WERI-Rb-1 (cell line): ENCODE measurements around the gene COQ8B.

Experiments used
- DNase-seq: peaks from one replicate; pipeline ENCODE4 v3.0.0-alpha.2; 2020
- H3K27ac ChIP-seq: fragments of 250-450 bp; sonication (Bioruptor Pico); 2 replicates; pipeline ENCODE4 v1.5.1; 2020; ENCODE audit warnings: mild to moderate bottlenecking, moderate library complexity
- H3K27me3 ChIP-seq: fragments of 250-450 bp; sonication (Bioruptor Pico); 2 replicates; pipeline ENCODE4 v1.5.1; 2021; ENCODE audit warnings: mild to moderate bottlenecking, low read depth, moderate library complexity; ENCODE audit not compliant: insufficient read depth, severe bottlenecking
- H3K36me3 ChIP-seq: fragments of 250-450 bp; sonication (Bioruptor Pico); 2 replicates; pipeline ENCODE4 v1.5.1; 2020; ENCODE audit warnings: mild to moderate bottlenecking, moderate library complexity
- H3K4me3 ChIP-seq: 2 replicates; pipeline ENCODE4 v1.5.1; 2011; ENCODE audit warnings: low read depth, mild to moderate bottlenecking, control low read depth, low read length
- H3K9me3 ChIP-seq: fragments of 250-450 bp; sonication (Bioruptor Pico); 2 replicates; pipeline ENCODE4 v1.5.1; 2021; ENCODE audit warnings: mild to moderate bottlenecking, moderate library complexity; ENCODE audit not compliant: severe bottlenecking
- TF ChIP-seq, protein P1 (sequence below): IDR thresholded peaks from 2 replicates; pipeline ENCODE4 v1.5.1; 2011; ENCODE audit warnings: low read depth, mild to moderate bottlenecking, control low read depth, inconsistent platforms, low read length

Gene COQ8B

DNA sequence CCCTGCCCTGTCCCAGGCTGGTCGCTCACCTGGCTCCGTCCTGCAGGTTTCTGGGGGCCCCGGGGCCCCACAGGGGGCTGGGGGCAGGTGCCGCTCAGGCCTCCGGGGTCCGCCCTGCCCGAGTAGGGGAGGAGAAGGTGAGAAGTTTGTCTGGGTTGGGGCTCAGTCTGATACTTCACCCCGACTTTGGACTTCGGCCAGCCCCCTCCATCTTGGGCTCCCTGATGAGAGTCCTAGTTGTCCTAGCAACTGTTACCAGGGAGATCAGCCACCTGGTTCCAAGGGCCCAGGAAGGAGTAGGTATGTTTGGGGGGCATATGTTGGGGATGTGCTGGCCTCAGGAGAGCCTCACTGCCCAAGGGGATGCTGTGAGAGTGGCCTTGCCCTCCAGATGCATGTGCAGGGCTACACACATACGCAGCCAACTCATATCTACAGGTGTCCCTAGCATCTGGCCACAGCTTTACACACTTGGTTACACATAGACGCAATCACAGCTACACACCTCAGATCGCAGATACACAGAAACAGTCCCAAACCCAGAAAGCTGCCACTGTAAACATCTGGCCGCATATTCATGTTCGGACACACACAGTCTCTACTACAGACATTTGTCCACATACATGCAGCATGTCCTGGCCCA, 29.7 kb downstream of the COQ8B start:
- no peak overlapping the region for H3K27ac ChIP-seq
- no peak overlapping the region for H3K4me3 ChIP-seq
- H3K9me3 ChIP-seq, result no peaks in the 10 kb centered on the region
- no peak for DNase-seq
- no peaks in the 10 kb centered on the region for H3K27me3 ChIP-seq
- TF ChIP-seq, protein P1, sequence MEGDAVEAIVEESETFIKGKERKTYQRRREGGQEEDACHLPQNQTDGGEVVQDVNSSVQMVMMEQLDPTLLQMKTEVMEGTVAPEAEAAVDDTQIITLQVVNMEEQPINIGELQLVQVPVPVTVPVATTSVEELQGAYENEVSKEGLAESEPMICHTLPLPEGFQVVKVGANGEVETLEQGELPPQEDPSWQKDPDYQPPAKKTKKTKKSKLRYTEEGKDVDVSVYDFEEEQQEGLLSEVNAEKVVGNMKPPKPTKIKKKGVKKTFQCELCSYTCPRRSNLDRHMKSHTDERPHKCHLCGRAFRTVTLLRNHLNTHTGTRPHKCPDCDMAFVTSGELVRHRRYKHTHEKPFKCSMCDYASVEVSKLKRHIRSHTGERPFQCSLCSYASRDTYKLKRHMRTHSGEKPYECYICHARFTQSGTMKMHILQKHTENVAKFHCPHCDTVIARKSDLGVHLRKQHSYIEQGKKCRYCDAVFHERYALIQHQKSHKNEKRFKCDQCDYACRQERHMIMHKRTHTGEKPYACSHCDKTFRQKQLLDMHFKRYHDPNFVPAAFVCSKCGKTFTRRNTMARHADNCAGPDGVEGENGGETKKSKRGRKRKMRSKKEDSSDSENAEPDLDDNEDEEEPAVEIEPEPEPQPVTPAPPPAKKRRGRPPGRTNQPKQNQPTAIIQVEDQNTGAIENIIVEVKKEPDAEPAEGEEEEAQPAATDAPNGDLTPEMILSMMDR, result no peak
- H3K36me3 ChIP-seq, result peaks cover 34% of the 10 kb centered on the region

DNA sequence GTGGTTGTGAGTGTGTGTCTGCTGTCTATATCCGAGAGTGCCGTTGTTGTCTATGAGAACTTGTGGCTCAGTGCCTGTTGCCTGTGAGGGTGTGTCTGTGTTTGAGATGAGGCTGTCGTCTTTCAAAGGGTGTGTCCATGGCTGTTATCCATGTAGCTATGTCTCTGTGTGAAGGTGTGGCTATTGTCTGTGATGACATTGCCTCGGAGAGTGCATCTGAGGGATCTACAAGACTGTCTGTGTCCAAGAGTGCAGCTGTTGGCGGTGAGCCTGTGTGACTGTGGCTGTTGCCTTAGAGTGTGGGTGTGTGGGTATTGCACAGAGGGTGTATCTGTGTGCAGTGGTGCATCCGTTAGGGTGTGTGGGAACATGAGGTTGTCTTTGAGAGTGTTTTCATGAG, 31.1 kb downstream of the COQ8B start:
- no peaks in the 10 kb centered on the region for H3K9me3 ChIP-seq
- H3K4me3 ChIP-seq, result no peak overlapping the region
- H3K27me3 ChIP-seq, result no peaks in the 10 kb centered on the region
- H3K36me3 ChIP-seq, result peaks cover 44% of the 10 kb centered on the region
- TF ChIP-seq, protein P1, result no peak
- DNase-seq, result no peak
- no peak overlapping the region for H3K27ac ChIP-seq

DNA sequence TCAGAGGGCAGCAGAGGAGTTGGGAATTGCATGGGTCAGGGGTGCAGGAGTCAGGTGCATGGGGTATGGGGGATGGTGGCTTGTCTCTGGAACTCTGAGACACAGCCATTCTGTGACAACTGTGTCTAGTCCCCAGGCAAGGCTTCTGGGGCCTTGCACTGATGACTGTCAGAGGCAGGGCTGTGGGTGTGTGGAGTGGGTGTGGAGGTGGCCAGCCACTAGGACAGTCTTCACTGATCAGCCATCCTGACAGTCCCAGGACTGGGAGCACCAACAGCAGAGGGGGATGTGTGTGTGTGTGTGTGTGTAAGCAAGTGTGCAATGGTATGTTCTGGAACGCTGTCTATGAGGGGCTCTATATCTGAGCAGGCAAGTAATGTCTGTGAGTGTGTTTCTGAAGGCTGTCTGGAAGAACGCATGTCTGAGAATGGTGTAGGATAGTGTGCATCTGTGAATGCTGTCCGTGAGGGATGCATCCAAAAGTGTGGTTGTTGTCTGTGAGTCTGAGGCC, 31.6 kb downstream of the COQ8B start:
- Histone ChIP-seq H3K4me3 (no peak overlapping the region), H3K27ac (no peak overlapping the region), H3K9me3 (no peaks in the 10 kb centered on the region), H3K27me3 (no peaks in the 10 kb centered on the region), H3K36me3 (peaks cover 49% of the 10 kb centered on the region)
- TF ChIP-seq, protein P1, result no peak
- no peak for DNase-seq

DNA sequence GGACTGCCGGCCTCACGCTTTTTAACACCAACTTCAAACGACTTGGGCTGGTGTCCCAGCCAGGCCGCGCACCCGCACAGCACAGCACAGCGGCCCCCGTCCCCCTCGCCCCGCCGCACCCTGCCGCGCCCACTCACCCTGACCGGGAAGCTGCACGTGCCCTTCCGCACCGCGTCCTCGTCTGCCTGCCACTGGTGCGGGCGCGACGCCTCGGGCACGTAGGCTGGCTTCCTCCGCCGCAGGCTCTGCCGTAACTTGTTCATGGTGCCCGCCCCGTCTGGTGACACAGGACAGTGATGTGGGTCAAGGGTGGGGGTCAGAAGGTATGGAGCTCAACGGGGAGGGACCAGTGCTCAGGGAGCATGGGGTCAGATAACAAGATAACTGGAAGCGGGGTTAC, 32.4 kb downstream of the COQ8B start:
- no peak for DNase-seq
- Histone ChIP-seq H3K4me3 (no peak overlapping the region), H3K36me3 (peaks cover 55% of the 10 kb centered on the region), H3K27me3 (no peaks in the 10 kb centered on the region), H3K9me3 (no peaks in the 10 kb centered on the region), H3K27ac (no peak overlapping the region)
- TF ChIP-seq, protein P1, result no peak

DNA sequence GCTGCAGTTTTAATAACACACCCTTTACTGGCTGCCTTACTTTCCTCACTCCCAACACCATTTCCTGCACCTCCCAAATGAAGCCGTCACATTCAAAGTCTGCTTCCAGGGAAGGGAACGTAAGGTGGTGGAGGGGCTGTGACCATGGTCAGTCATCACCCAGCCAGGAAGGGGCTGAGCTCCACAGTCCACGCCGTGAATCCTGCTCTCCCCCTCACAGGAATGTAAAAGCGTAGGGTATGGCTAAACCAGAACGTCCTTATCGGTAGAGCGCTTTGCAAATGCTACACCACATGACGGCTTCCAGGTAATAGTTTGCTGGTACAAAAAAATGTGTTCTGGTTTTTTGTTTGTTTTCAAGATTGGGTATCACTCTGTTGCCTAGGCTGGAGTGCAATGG, 33.2 kb downstream of the COQ8B start:
- DNase-seq, result no peak
- Histone ChIP-seq H3K27ac (no peak overlapping the region), H3K9me3 (no peaks in the 10 kb centered on the region), H3K36me3 (peaks cover 63% of the 10 kb centered on the region), H3K27me3 (no peaks in the 10 kb centered on the region), H3K4me3 (no peak overlapping the region)
- TF ChIP-seq, protein P1, result no peak
